Duodenal mucosa (tissue), 2 donors: ENCODE data around the gene ARFIP2.

ENCODE experiments used
- H3K27ac ChIP-seq: one replicate; pipeline ENCODE4 v1.7.0; 2013; ENCODE audit warnings: low read depth, low read length
- H3K27me3 ChIP-seq, 2 donors: one replicate each; pipeline ENCODE4 v1.7.0; 2013; ENCODE audit warnings: low read length in 2 of 2, control low read depth in 1 of 2; ENCODE audit not compliant: insufficient read depth in 2 of 2, control insufficient read depth in 1 of 2
- H3K36me3 ChIP-seq, 2 donors: one replicate each; pipeline ENCODE4 v1.7.0; 2013; ENCODE audit warnings: low read length in 2 of 2, control low read depth in 1 of 2; ENCODE audit not compliant: insufficient read depth in 2 of 2, control insufficient read depth in 1 of 2
- H3K4me1 ChIP-seq, 2 donors: one replicate each; pipeline ENCODE4 v1.7.0; 2013; ENCODE audit warnings: low read length in 2 of 2, control low read depth in 1 of 2; ENCODE audit not compliant: insufficient read depth in 2 of 2, control insufficient read depth in 1 of 2
- H3K4me3 ChIP-seq, 2 donors: one replicate each; pipeline ENCODE4 v1.7.0; 2013; ENCODE audit warnings: low read length in 2 of 2, low read depth in 1 of 2
- H3K9ac ChIP-seq, 2 donors: one replicate each; pipeline ENCODE4 v1.7.0; 2013; ENCODE audit warnings: low read length in 2 of 2, low read depth in 1 of 2
- H3K9me3 ChIP-seq, 2 donors: one replicate each; pipeline ENCODE4 v1.7.0; 2013; ENCODE audit warnings: low read length in 2 of 2, control low read depth in 1 of 2; ENCODE audit not compliant: control insufficient read depth in 1 of 2

The ARFIP2 gene

GRCh38 chr11:6485661-6486060 lies 4.5 kb upstream of the ARFIP2 start:
- H3K27ac ChIP-seq, result no peak overlapping the region
- no peaks in the 10 kb centered on the region for H3K27me3 ChIP-seq
- H3K4me3 ChIP-seq, result no peak overlapping the region
- no peak overlapping the region for H3K9ac ChIP-seq
- H3K36me3 ChIP-seq, result peaks cover 16 to 36% of the 10 kb centered on the region in 2 donors
- no peaks in the 10 kb centered on the region for H3K9me3 ChIP-seq
- peaks cover 38 to 43% of the 10 kb centered on the region in 2 donors for H3K4me1 ChIP-seq

GRCh38 chr11:6483015-6483414 lies 1.9 kb upstream of the ARFIP2 start:
- Histone ChIP-seq H3K27me3 (no peaks in the 10 kb centered on the region), H3K9ac (peak overlapping the region in 1 of 2 donors; percentile 99), H3K36me3 (peaks cover 24 to 50% of the 10 kb centered on the region in 2 donors), H3K4me1 (peaks cover 33 to 45% of the 10 kb centered on the region in 2 donors), H3K9me3 (no peaks in the 10 kb centered on the region), H3K4me3 (peak overlapping the region in 1 of 2 donors; percentile 96), H3K27ac (no peak overlapping the region)

DNA sequence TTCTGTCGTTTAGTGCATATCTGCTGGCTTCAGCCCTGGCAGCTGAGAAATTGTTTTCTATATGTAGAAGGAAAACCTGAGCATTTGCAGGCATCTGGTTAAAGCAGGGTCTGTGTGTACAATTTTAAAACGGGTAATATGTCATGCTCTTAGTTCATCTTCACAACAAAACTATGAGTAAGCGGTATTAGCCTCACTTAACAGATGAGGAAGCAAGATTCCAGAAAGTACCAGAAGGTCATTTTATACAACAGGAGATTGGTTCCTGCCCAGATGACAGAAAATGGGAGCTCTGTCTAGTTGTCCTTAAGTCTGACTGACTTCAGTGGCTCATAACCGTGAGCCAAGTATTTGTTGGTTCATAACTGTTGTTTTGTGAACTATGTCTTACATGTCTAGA lies 1.3 kb upstream of the ARFIP2 start:
- Histone ChIP-seq H3K4me3 (peak overlapping the region; percentile 96 to 99), H3K9me3 (no peaks in the 10 kb centered on the region), H3K9ac (peak overlapping the region; percentile 97 to 99), H3K4me1 (peaks cover 33 to 39% of the 10 kb centered on the region in 2 donors), H3K27me3 (no peaks in the 10 kb centered on the region), H3K27ac (no peak overlapping the region), H3K36me3 (peaks cover 30 to 50% of the 10 kb centered on the region in 2 donors)

GRCh38 chr11:6481924-6482275 lies 769 bp upstream of the ARFIP2 start:
- Histone ChIP-seq H3K36me3 (peaks cover 36 to 55% of the 10 kb centered on the region in 2 donors), H3K9ac (peak overlapping the region; percentile 97 to 99), H3K27me3 (no peaks in the 10 kb centered on the region)

GRCh38 chr11:6480299-6480914 lies 724 bp downstream of the ARFIP2 start:
- Histone ChIP-seq H3K9me3 (no peaks in the 10 kb centered on the region), H3K9ac (peak overlapping the region; percentile 97 to 99), H3K36me3 (peaks cover 31 to 55% of the 10 kb centered on the region in 2 donors), H3K4me1 (peaks cover 28 to 44% of the 10 kb centered on the region in 2 donors), H3K4me3 (peak overlapping the region; percentile 96 to 99), H3K27me3 (no peaks in the 10 kb centered on the region), H3K27ac (peak overlapping the region; percentile 92)

More at GRCh38 chr11:6481924-6482275, 769 bp upstream of the ARFIP2 start:
- Histone ChIP-seq H3K9me3 (no peaks in the 10 kb centered on the region), H3K4me3 (peak overlapping the region; percentile 96 to 99), H3K4me1 (peaks cover 33 to 35% of the 10 kb centered on the region in 2 donors), H3K27ac (peak overlapping the region; percentile 92)

DNA sequence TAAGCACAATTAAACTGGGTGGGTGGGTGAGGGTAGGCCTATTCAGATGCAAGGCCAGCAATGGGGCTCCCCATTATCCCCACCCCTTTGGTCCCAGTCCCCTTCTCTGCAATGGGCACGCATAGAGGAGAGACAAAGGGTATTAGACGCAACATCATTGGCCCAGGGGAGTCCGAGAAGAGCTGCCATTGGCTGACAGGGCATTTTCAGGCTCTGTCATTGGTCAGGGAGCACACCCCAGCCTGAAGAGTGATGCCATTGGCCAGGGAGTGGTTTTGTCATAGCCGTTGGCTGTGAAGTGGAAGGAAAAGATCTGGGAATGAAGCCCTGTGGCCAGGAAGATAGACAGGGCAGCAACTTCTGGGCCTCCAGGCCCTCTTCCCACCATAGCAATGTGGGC lies 4.6 kb downstream of the ARFIP2 start:
- Histone ChIP-seq H3K4me1 (peaks cover 40 to 51% of the 10 kb centered on the region in 2 donors), H3K9ac (no peak overlapping the region), H3K27ac (no peak overlapping the region), H3K36me3 (peaks cover 20 to 33% of the 10 kb centered on the region in 2 donors), H3K9me3 (no peaks in the 10 kb centered on the region), H3K4me3 (no peak overlapping the region), H3K27me3 (no peaks in the 10 kb centered on the region)

- Histone ChIP-seq H3K4me3 (no peak overlapping the region), H3K27ac (peak overlapping the region; percentile 30), H3K9ac (no peak overlapping the region), H3K36me3 (peaks cover 20 to 33% of the 10 kb centered on the region in 2 donors), H3K27me3 (no peaks in the 10 kb centered on the region), H3K4me1 (peaks cover 42 to 51% of the 10 kb centered on the region in 2 donors), H3K9me3 (no peaks in the 10 kb centered on the region)
These were observed 5.2 kb downstream of the ARFIP2 start for GRCh38 chr11:6475936-6476335.

DNA sequence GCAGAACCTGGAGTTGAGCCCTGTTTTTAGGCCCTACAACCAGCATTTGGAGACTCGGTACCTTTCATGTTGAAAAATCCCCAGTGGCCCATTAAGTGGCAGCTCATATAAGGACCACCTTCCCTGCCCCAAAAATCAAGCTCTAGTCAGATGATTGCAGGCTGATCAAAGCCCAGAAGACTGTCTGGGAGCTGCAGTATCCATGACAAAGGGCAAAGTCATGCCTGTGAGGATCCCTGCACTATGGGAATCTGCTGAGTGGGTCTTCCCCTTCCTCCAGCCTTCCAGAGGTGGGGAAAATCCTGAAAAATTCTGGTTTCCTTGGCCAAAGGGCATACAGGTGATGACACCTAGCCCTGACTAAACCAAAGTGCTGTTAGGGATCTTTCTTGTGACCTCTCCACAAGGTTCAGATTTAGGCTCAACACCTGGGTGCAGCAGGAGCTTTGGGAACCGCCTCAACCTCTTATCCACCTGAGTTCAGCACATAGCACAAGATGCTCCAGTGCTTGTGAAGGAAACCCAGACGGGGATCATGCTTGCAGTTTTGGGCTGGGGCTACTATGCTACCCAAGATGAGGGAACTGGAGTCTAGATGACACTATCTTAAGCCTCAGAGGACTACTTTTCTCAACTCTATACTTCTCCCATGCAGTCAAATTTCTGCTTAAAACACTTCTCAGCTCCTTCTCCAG lies 6.2 kb downstream of the ARFIP2 start:
- Histone ChIP-seq H3K9ac (peak overlapping the region; percentile 48 to 61), H3K9me3 (no peaks in the 10 kb centered on the region), H3K27ac (peak overlapping the region; percentile 90), H3K4me1 (peaks cover 43 to 52% of the 10 kb centered on the region in 2 donors), H3K4me3 (peak overlapping the region; percentile 1 to 55), H3K27me3 (no peaks in the 10 kb centered on the region), H3K36me3 (peaks cover 20 to 33% of the 10 kb centered on the region in 2 donors)

DNA sequence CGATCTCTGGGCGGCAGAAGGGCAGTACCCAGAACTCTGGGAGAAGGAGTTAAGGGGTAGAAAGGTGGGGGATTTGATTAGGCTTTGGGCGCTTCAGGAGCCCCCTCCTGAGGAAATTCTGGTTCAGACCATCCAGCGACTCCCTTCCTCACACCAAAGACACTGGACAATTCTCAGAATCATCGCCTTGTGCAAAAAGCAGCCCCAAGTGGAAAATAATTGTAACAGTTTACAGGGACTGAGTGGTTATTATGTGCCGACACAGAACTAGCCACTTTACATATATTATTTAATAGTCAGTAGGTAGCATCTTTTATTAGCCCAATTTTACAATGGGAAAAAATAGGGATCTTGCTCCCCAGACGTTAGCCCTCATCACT lies 6.7 kb downstream of the ARFIP2 start:
- no peaks in the 10 kb centered on the region for H3K27me3 ChIP-seq
- H3K4me1 ChIP-seq, result peaks cover 45 to 53% of the 10 kb centered on the region in 2 donors
- H3K9me3 ChIP-seq, result no peaks in the 10 kb centered on the region
- peak overlapping the region; percentile 90 for H3K27ac ChIP-seq
- peak overlapping the region; percentile 61 to 87 for H3K9ac ChIP-seq
- peak overlapping the region; percentile 55 to 78 for H3K4me3 ChIP-seq
- peaks cover 20 to 29% of the 10 kb centered on the region in 2 donors for H3K36me3 ChIP-seq
